Measurements from ENCODE around the gene PIP5KL1. TPM values are rescaled to one million over a fixed set of nuclear protein-coding genes. Genes with fewer than 3 reads are reported as not detected.

Gene PIP5KL1
- total RNA-seq, 2 donors from 2014 or later: 1.2 to 1.3 TPM

- no peak for DNase-seq (ENCODE audit: low spot score)
- intact Hi-C loops (cut with DNase I): no loop called here
Observed at GRCh38 chr9:127970401-127971313, 40.1 kb upstream of the PIP5KL1 start.

- DNase-seq (ENCODE audit: low spot score): no peak
- intact Hi-C loops (cut with DNase I): loop anchor here in 1 of 2 donors (10.0 kb wide), 1 partner anchor 136 kb away; no protein-coding TSS in a partner anchor
Observed at GRCh38 chr9:127968700-127969383, 38.3 kb upstream of the PIP5KL1 start.

DNA sequence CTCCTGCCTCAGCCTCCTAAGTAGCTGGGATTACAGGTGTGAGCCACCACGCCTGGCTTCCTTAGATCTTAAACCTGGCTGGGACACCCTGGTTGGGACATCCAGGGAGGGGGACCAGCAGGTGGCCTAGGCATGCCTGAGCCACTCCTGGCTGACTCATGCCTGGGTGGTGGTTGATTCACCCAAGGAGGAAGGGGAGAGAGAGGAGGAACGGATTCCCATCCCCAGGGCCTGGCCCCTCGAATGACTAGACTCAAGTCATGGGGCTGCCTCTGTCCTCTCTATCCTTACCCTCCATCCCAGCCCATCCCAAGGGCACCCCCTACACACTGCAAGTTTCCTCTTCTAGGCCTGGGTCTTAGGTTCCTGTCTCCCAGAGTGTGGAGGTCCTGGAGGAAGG is 37.5 kb upstream of the PIP5KL1 start:
- no peak for DNase-seq (ENCODE audit: low spot score)

DNA sequence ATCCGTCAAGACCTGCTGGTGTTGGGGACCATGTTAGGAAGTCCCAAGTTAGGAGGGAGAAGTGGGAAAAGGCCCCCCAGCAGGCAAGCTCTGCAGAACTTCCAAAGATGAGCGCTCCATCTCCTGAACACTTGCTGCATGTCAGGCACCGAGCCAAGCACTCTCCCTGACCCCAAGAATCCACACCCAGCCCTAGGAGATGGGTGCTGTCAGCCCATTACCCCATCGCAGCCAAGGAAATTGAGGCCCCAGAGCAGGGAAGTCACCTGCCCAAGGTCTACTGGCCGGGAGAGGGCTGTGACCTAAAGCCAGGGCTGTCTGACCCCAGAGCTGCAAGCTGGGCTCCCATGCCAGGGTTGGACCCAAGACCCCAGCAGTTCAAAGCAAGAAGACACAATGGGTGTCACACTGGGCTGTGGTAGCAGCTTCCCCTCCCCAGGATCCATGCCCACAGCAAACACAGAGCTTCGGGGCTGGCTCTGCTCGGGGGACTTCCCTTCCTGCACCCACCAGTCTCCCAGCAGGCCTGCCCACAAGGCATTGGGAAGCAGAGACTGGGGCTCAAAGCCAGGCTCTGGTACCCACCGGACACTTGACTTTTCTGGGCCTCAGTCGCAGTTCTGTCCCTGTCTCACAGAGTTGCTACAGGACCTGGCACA is 36.7 kb upstream of the PIP5KL1 start:
- intact Hi-C loops (cut with DNase I): loop anchor here in 1 of 2 donors (10.0 kb wide), 1 partner anchor 138 kb away; no protein-coding TSS in a partner anchor
- DNase-seq (ENCODE audit: low spot score): no peak

More for the DNA sequence above, 37.5 kb upstream of the PIP5KL1 start:
- intact Hi-C loops (cut with DNase I): loop anchor here in 1 of 2 donors (10.0 kb wide), 1 partner anchor 137 kb away; no protein-coding TSS in a partner anchor

- intact Hi-C loops (cut with DNase I): loop anchor here in 1 of 2 donors (10.0 kb wide), 1 partner anchor 138 kb away; no protein-coding TSS in a partner anchor
- DNase-seq (ENCODE audit: low spot score): no peak
Observed at GRCh38 chr9:127966416-127967150, 36.0 kb upstream of the PIP5KL1 start.

- DNase-seq (ENCODE audit: low spot score): no peak
- intact Hi-C loops (cut with DNase I): loop anchor here in 1 of 2 donors (10.0 kb wide), 1 partner anchor 139 kb away; no protein-coding TSS in a partner anchor
Observed at GRCh38 chr9:127965953-127966352, 35.4 kb upstream of the PIP5KL1 start.

- no peak for DNase-seq (ENCODE audit: low spot score)
- intact Hi-C loops (cut with DNase I): loop anchor here in 1 of 2 donors (10.0 kb wide), 1 partner anchor 141 kb away; no protein-coding TSS in a partner anchor
Observed at GRCh38 chr9:127963359-127964064, 32.9 kb upstream of the PIP5KL1 start.

- DNase-seq (ENCODE audit: low spot score): no peak
- intact Hi-C loops (cut with DNase I): loop anchor here in 1 of 2 donors (10.0 kb wide), 1 partner anchor 142 kb away; no protein-coding TSS in a partner anchor
Observed at GRCh38 chr9:127963041-127963358, 32.4 kb upstream of the PIP5KL1 start.

GRCh38 chr9:127962278-127962677 is 31.7 kb upstream of the PIP5KL1 start:
- no peak for DNase-seq (ENCODE audit: low spot score)
- intact Hi-C loops (cut with DNase I): loop anchor here in 1 of 2 donors (10.0 kb wide), 1 partner anchor 143 kb away; no protein-coding TSS in a partner anchor

DNA sequence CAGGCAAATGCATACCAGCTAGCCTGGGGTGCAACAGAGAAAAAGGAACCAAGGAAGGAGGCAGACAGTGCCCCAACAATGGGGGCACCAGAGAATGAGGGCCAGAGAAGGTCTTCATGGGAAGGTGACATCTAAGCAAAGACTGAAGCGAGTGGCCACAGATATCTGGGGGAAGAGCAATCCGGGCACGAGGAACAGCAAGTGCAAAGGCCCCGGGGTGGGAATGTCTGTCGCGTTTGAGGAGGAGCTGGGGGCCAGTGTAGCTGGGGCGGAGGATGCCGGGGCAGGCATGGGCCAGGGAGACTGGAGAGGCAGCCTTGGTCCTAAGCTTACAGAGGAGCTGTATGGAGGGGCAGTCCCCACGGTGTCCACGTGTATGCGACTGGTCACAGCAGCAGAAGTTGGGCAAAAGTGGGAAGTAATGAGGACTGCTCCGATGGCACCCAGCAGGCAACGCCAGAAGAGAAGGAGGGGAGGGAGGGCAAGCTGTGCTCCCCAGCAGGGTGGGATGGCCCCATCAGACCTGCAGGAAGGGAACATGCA is 31.1 kb upstream of the PIP5KL1 start:
- intact Hi-C loops (cut with DNase I): loop anchor here in 1 of 2 donors (10.0 kb wide), 1 partner anchor 143 kb away; no protein-coding TSS in a partner anchor
- no peak for DNase-seq (ENCODE audit: low spot score)

GRCh38 chr9:127961155-127961490 is 30.5 kb upstream of the PIP5KL1 start:
- intact Hi-C loops (cut with DNase I): loop anchor here in 1 of 2 donors (10.0 kb wide), 1 partner anchor 144 kb away; no protein-coding TSS in a partner anchor
- no peak for DNase-seq (ENCODE audit: low spot score)

- DNase-seq (ENCODE audit: low spot score): no peak
- intact Hi-C loops (cut with DNase I): loop anchor here in 1 of 2 donors (10.0 kb wide), 1 partner anchor 144 kb away; no protein-coding TSS in a partner anchor
Observed at GRCh38 chr9:127960410-127961154, 30.0 kb upstream of the PIP5KL1 start.

DNA sequence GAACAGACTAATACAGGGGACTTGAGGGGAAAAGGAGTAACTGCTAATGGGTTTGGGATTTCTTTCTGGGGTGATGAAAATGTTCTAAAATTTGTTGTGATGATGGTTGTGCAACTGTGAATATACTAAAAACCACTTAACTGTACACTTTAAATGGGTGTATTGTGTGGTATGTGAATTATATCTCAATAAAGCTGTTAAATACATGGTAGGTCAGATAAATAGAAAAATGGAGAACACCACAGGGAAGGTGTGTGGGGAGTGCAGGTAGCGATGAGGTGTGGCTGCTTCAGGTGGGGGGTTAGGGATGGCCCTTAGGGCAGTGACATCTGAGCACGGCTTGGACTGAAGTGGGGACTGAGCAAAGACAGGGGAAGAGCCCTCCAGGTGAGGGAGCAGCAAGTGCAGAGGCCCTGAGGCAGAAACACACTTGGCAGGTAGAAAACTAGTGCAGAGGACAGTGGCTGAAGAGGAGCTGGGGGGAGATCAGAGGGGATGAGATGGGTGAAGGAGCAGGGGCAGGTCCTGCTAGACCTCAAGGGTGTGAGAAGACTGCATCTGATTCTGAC is 29.3 kb upstream of the PIP5KL1 start:
- DNase-seq (ENCODE audit: low spot score): no peak
- intact Hi-C loops (cut with DNase I): loop anchor here in 1 of 2 donors (10.0 kb wide), 1 partner anchor 145 kb away; no protein-coding TSS in a partner anchor

- DNase-seq (ENCODE audit: low spot score): no peak
- intact Hi-C loops (cut with DNase I): no loop called here
Observed at GRCh38 chr9:127959398-127959797, 28.8 kb upstream of the PIP5KL1 start.

- intact Hi-C loops (cut with DNase I): no loop called here
- DNase-seq (ENCODE audit: low spot score): no peak
Observed at GRCh38 chr9:127958728-127959127, 28.2 kb upstream of the PIP5KL1 start.

- intact Hi-C loops (cut with DNase I): no loop called here
- no peak for DNase-seq (ENCODE audit: low spot score)
Observed at GRCh38 chr9:127955294-127956015, 24.9 kb upstream of the PIP5KL1 start.
